Ishikawa (cell line): ENCODE measurements around the gene ZNF74.

ENCODE experiments used
- CEBPB ChIP-seq: IDR thresholded peaks from 2 replicates; pipeline ENCODE4 v1.6.1; 2012
- CREB1 ChIP-seq: IDR thresholded peaks from 2 replicates; pipeline ENCODE4 v1.6.1; 2012; ENCODE audit warnings: low read depth
- EGR1 ChIP-seq: IDR thresholded peaks from 2 replicates; pipeline ENCODE4 v1.6.1; 2012
- EP300 ChIP-seq: IDR thresholded peaks from 2 replicates; pipeline ENCODE4 v1.6.1; 2012; ENCODE audit warnings: borderline replicate concordance
- FOXM1 ChIP-seq: IDR thresholded peaks from 2 replicates; pipeline ENCODE4 v1.6.1; 2012; ENCODE audit warnings: low read depth, borderline replicate concordance
- MAX ChIP-seq: IDR thresholded peaks from 2 replicates; pipeline ENCODE4 v1.6.1; 2012
- NFIC ChIP-seq: IDR thresholded peaks from 2 replicates; pipeline ENCODE4 v1.6.1; 2012
- RAD21 ChIP-seq: IDR thresholded peaks from 2 replicates; pipeline ENCODE4 v1.6.1; 2012; ENCODE audit warnings: low read depth
- REST ChIP-seq: IDR thresholded peaks from 2 replicates; pipeline ENCODE4 v1.6.1; 2012; ENCODE audit warnings: low read depth, mild to moderate bottlenecking
- TAF1 ChIP-seq: IDR thresholded peaks from 2 replicates; pipeline ENCODE4 v1.6.1; 2012; ENCODE audit warnings: low read depth, mild to moderate bottlenecking
- TCF12 ChIP-seq: IDR thresholded peaks from 2 replicates; pipeline ENCODE4 v1.6.1; 2012; ENCODE audit warnings: low read depth
- TEAD4 ChIP-seq: IDR thresholded peaks from 2 replicates; pipeline ENCODE4 v1.6.1; 2012
- YY1 ChIP-seq: IDR thresholded peaks from 2 replicates; pipeline ENCODE4 v1.6.1; 2012; ENCODE audit warnings: low read depth
- ZBTB7A ChIP-seq: IDR thresholded peaks from 2 replicates; pipeline ENCODE4 v1.6.1; 2012; ENCODE audit warnings: low read depth
- TF ChIP-seq, protein P1 (sequence below): IDR thresholded peaks from 2 replicates; pipeline ENCODE4 v1.6.1; 2012

The ZNF74 gene

DNA sequence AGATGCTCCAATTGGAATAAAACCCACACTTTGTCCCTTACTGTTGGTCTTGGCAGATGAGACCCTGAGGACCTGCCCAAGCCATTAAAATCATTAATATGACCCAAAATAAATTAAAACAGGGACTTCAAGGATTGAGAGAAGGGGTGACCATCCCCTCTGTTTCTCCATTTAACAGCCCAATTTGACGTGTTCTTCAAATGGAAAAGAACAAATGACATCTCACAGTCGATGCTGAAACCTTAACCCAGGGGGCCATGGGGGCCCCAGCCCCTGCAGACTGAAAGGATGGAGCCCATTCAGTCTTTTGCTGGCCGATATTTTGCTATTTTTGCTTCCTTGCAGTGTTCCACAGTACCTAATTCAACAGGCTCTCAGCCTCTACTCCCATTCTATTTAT, 20.5 kb downstream of the ZNF74 start:
- TF ChIP-seq ZBTB7A (no peak), CEBPB (no peak), TCF12 (no peak), NFIC (no peak), MAX (no peak), CREB1 (no peak), REST (no peak), RAD21 (no peak), TAF1 (no peak), FOXM1 (no peak), EP300 (no peak)
- TF ChIP-seq, protein P1, sequence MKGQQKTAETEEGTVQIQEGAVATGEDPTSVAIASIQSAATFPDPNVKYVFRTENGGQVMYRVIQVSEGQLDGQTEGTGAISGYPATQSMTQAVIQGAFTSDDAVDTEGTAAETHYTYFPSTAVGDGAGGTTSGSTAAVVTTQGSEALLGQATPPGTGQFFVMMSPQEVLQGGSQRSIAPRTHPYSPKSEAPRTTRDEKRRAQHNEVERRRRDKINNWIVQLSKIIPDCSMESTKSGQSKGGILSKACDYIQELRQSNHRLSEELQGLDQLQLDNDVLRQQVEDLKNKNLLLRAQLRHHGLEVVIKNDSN = no peak

- TF ChIP-seq FOXM1 (no peak), MAX (peak; percentile 74), RAD21 (peak; percentile 94), TEAD4 (no peak), ZBTB7A (0 out of 2 replicates have a peak, but pooled peaks have one; percentile 14), NFIC (0 out of 2 replicates have a peak, but pooled peaks have one; percentile 9), CREB1 (no peak)
- TF ChIP-seq, protein P1 = peak; percentile 20; the same call in 1 of the 2 replicates
Measured at GRCh38 chr22:20418211-20418788, 24.3 kb downstream of the ZNF74 start.

DNA sequence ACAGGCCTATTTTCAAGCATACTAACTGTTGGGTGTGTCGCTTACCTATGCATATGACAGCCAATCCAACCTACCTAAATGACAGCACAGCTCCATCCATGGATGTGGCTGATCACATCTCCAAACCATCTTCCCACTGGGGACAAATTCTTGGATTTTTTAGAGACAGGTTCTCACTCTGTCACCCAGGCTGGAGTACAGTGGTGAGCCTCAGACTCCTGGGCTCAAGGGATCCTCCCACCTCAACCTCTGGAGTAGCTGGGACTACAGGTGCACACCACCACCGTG, 25.7 kb downstream of the ZNF74 start:
- TF ChIP-seq MAX (no peak), EGR1 (no peak), CREB1 (no peak)

GRCh38 chr22:20420157-20420842, 26.3 kb downstream of the ZNF74 start:
- no peak for TF ChIP-seq EGR1
- TF ChIP-seq, protein P1 = no peak
- no peak for TF ChIP-seq MAX
- no peak for TF ChIP-seq ZBTB7A
- TF ChIP-seq CEBPB = no peak
- no peak for TF ChIP-seq TAF1
- no peak for TF ChIP-seq YY1
- no peak for TF ChIP-seq NFIC

- TF ChIP-seq, protein P1 = no peak
- TF ChIP-seq CREB1 (no peak), REST (no peak), FOXM1 (no peak), EP300 (no peak), TEAD4 (no peak), EGR1 (no peak), RAD21 (no peak), NFIC (no peak), YY1 (no peak), ZBTB7A (no peak)
Measured at GRCh38 chr22:20421507-20421874, 27.5 kb downstream of the ZNF74 start.
